ENCODE measurements around the gene PAX5.

Gene PAX5

DNA sequence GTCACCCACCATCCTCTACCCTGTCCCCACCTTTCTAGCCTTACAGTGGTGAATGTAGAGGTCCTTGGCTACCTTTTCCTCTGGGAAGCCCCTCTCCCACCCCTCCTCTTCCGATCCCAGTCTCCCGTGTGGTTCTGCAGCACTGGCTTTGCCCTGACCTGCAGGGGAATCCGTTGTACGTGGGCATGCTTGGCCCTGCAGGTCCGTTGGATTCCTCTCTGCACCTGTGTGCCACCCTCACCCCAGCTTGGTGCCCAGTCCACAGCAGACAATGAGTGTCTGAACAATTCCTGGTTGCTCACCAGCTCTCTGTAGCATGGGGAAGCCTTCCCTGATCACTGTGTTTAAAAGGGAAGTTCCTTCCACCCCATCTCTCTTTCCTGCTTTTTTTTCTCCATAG, 185.1 kb downstream of the PAX5 start:
- TF ChIP-seq, protein P1, sequence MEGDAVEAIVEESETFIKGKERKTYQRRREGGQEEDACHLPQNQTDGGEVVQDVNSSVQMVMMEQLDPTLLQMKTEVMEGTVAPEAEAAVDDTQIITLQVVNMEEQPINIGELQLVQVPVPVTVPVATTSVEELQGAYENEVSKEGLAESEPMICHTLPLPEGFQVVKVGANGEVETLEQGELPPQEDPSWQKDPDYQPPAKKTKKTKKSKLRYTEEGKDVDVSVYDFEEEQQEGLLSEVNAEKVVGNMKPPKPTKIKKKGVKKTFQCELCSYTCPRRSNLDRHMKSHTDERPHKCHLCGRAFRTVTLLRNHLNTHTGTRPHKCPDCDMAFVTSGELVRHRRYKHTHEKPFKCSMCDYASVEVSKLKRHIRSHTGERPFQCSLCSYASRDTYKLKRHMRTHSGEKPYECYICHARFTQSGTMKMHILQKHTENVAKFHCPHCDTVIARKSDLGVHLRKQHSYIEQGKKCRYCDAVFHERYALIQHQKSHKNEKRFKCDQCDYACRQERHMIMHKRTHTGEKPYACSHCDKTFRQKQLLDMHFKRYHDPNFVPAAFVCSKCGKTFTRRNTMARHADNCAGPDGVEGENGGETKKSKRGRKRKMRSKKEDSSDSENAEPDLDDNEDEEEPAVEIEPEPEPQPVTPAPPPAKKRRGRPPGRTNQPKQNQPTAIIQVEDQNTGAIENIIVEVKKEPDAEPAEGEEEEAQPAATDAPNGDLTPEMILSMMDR (IDR thresholded peaks at IDR 0.05; ENCODE audit: low read depth, low read length) = no peak
- no peak for DNase-seq (ENCODE audit: extremely low read depth, low read depth)

DNA sequence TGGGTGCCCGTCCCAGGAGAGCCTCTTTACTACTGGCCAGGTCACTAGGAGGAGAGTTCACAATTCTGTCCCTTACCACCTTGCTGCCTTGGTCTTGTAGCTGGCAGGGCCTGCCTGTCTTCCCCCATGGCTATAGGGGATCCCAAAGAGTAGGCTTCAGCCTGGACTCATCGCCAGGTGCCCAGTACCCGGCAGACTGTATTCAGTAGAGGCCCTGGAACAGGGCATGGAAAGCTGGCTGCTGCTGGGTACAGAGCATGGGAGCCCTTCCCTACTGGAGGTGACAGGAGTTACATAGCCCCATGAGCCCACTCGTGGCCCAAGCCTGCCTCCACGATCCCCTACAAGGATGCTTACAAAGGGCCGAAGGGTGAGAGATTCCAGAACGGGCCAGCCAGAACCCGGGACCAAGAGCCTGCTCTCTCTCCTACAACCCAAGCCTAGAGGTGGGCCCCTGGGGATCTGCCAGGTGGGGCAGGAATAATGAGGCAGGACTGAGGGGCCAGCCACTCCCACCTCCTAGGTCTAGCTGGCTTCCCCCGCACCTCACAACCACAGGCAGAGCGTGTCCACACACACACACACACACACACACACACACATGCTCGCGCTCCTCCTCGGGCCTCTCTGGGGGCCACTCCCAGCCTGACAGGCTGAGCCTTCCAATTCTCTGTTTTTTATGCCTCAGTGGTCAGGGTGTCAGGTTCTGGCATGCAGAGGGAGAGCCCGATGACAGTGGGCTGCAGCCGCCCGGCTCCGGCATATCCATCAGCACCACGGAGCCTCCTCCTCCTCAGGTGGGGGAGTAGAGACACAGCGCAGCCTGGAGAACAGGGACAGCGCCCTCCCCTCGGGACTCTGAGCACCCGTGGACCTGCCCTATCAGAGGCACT, 186.0 kb downstream of the PAX5 start:
- TF ChIP-seq, protein P1 (IDR thresholded peaks at IDR 0.05; ENCODE audit: low read depth, low read length) = no peak
- no peak for DNase-seq (ENCODE audit: extremely low read depth, low read depth)

DNA sequence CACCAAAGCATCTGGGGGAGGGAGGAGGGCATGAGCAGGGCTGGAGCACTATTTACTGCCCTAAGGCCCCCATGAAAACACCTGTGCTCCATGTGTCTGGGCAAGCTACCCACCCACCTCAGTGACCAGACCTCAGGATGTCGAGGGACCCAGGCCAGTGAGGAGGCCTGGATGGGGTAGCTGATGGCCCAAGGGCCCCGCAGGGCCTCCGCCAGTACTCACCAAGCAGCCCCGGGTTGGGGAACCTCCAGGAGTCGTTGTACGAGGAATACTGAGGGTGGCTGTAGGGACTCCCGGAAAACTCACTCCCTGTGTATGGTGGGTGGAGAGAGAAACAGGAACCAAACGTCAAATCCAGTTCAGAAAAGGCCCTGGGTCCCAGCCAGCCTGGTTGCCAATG, 187.4 kb downstream of the PAX5 start:
- DNase-seq (ENCODE audit: extremely low read depth, low read depth) = no peak
- TF ChIP-seq, protein P1 (IDR thresholded peaks at IDR 0.05; ENCODE audit: low read depth, low read length) = no peak

DNA sequence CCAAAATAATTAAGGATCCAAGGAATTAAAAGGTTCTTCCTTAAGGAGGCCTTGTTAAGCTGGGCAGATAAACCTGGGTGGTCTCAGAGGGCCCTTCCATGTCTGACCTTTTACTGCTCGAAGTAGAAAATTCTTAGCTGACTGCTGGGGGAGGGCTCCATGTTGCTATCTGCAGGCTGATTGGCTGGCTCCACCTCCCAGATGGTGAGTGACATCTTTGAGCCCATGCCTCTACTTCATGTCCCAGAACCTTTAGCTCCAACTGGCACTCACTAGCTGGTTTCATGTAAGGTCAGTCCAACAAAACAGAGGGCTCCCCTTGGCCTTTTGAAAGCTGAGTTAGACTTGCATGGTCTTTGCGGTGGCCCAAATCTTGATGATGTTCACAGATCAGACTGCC, 188.2 kb downstream of the PAX5 start:
- no peak for DNase-seq (ENCODE audit: extremely low read depth, low read depth)

DNA sequence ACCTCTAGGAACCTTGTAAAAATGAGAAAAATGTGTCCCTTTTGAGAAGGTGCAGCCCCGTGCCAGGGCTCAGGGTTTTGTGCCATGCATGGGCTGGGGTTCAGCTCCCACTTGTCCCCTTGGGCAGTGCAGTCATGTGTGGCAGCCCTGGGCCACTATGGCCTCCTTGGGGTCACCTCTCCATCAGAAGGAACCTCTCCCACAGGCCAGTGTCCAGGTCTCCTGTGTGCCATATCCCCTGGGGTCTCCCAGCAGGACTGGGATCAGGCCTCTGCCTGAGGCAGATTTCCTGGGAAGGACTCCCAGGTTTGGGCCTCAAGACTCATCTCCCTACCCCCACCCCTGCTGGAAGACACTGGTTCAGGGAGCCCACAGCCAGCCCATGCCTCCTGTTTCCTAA, 189.1 kb downstream of the PAX5 start:
- DNase-seq (ENCODE audit: extremely low read depth, low read depth) = no peak
- TF ChIP-seq, protein P1 (IDR thresholded peaks at IDR 0.05; ENCODE audit: low read depth, low read length) = no peak

More for the DNA sequence above, 188.2 kb downstream of the PAX5 start:
- TF ChIP-seq, protein P1 (IDR thresholded peaks at IDR 0.05; ENCODE audit: low read depth, low read length) = no peak

DNA sequence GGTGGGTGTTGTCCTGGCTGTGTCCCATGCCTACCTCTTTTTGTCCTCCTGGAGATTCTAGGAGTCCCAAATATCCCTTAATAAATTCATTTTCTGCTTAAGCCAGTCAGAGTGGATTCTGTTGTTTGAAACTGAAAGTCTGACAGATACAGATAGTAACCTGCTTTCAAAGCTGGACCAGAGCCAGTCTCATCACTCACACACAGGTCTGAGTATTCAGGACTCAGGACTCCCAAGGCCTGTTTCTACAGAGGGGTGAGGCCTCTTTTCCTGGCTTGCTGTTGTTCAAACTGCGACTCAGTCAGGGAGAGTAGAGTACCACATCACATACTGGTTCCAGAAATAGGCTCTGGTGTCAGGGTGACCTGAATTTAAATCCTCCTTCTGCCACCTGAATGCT, 190.1 kb downstream of the PAX5 start:
- DNase-seq (ENCODE audit: extremely low read depth, low read depth) = no peak
- TF ChIP-seq, protein P1 (IDR thresholded peaks at IDR 0.05; ENCODE audit: low read depth, low read length) = no peak

All from AG09319 (cell line).